Karpas-422 (cell line): ENCODE measurements around the gene INPP5D. TPM values are rescaled to one million over a fixed set of nuclear protein-coding genes. Genes with fewer than 3 reads are reported as not detected.

ENCODE experiments used
- DNase-seq: peaks from one replicate; pipeline ENCODE4 v3.0.0-alpha.2; 2015
- H2AFZ ChIP-seq: fragments of 200-600 bp; sonication (generic); 2 replicates; pipeline ENCODE4 v1.6.1; 2014; ENCODE audit warnings: antibody characterized with exemption, low read length, mixed read lengths
- H3K27ac ChIP-seq: fragments of 200-600 bp; sonication (generic); 2 replicates; pipeline ENCODE4 v1.5.1; 2014; ENCODE audit warnings: mild to moderate bottlenecking, low read length, moderate library complexity
- H3K27me3 ChIP-seq: fragments of 200-600 bp; sonication (generic); 2 replicates; pipeline ENCODE4 v1.6.1; 2014; ENCODE audit warnings: low read length, mixed read lengths
- H3K36me3 ChIP-seq: fragments of 200-600 bp; sonication (generic); 2 replicates; pipeline ENCODE4 v1.6.1; 2014; ENCODE audit warnings: low read length, mixed read lengths; ENCODE audit not compliant: insufficient read depth
- H3K4me1 ChIP-seq: fragments of 200-600 bp; sonication (generic); 2 replicates; pipeline ENCODE4 v1.6.1; 2014; ENCODE audit warnings: mild to moderate bottlenecking, low read length, mixed read lengths
- H3K4me2 ChIP-seq: fragments of 200-600 bp; sonication (generic); 2 replicates; pipeline ENCODE4 v1.6.1; 2014; ENCODE audit warnings: low read length, low read depth, mild to moderate bottlenecking; ENCODE audit not compliant: poor library complexity, severe bottlenecking
- H3K4me3 ChIP-seq: fragments of 200-600 bp; sonication (generic); 2 replicates; pipeline ENCODE4 v1.5.1; 2014; ENCODE audit warnings: mild to moderate bottlenecking, antibody characterized with exemption, low read length, mixed read lengths
- H3K79me2 ChIP-seq: fragments of 200-600 bp; sonication (generic); 2 replicates; pipeline ENCODE4 v1.6.1; 2014; ENCODE audit warnings: mild to moderate bottlenecking, low read length, mixed read lengths
- H3K9ac ChIP-seq: fragments of 200-600 bp; sonication (generic); 2 replicates; pipeline ENCODE4 v1.6.0; 2014; ENCODE audit warnings: low read length
- H3K9me2 ChIP-seq: fragments of 200-600 bp; sonication (generic), shearing (Covaris generic); replicated peaks from 2 replicates; pipeline ENCODE4 v1.6.0; 2014; ENCODE audit warnings: mild to moderate bottlenecking, low read length, moderate library complexity; ENCODE audit not compliant: insufficient read depth
- H3K9me3 ChIP-seq: fragments of 300-700, 200-600 bp; sonication (generic); 2 replicates; pipeline ENCODE4 v1.6.1; 2014; ENCODE audit warnings: low read length, mixed read lengths
- H4K20me1 ChIP-seq: fragments of 200-600 bp; sonication (generic); 2 replicates; pipeline ENCODE4 v1.6.1; 2014; ENCODE audit warnings: mild to moderate bottlenecking, antibody characterized with exemption, low read length, low read depth; ENCODE audit not compliant: insufficient read depth
- total RNA-seq: library from RNA; depleted of rRNA; stranded (reverse); fragments of >200 nt; shearing (Covaris generic); gene quantifications from 2 replicates; pipeline ENCODE4 v1.2.3, GENCODE V29; 2014; ENCODE audit warnings: low replicate concordance; rRNA removed

Gene INPP5D
- 145 and 155 TPM in 2 replicates for total RNA-seq

GRCh38 chr2:233059797-233060500 is at the start of gene INPP5D:
TSS of gene INPP5D (plus strand) at chr2:233060342. CDS start at chr2:233060479, 137 bp downstream.
- H2AFZ ChIP-seq = peak within 1 kb of the TSS; percentile 88
- peaks cover 38% of the 10 kb centered on the region for H4K20me1 ChIP-seq
- peak within 1 kb of the TSS; percentile 100 for H3K4me2 ChIP-seq
- H3K9me3 ChIP-seq = no peaks in the 10 kb centered on the region
- H3K9me2 ChIP-seq = no peaks in the 10 kb centered on the region
- peaks cover 13% of the 10 kb centered on the region for H3K36me3 ChIP-seq
- peak within 1 kb of the TSS; percentile 90 for H3K9ac ChIP-seq
- no peaks in the 10 kb centered on the region for H3K27me3 ChIP-seq
- peaks cover 49% of the 10 kb centered on the region for H3K4me1 ChIP-seq
- DNase-seq = peak; percentile 95
- H3K79me2 ChIP-seq = peaks cover 46% of the 10 kb centered on the region
- peak within 1 kb of the TSS; percentile 98 for H3K27ac ChIP-seq
- H3K4me3 ChIP-seq = peak within 1 kb of the TSS; percentile 83

GRCh38 chr2:233010569-233011267 is 49.4 kb upstream of the INPP5D start:
- Histone ChIP-seq H3K9ac (no peak overlapping the region), H3K4me2 (no peak overlapping the region), H3K27ac (no peak overlapping the region), H3K36me3 (no peaks in the 10 kb centered on the region), H3K79me2 (no peaks in the 10 kb centered on the region), H2AFZ (no peak overlapping the region), H3K9me3 (no peaks in the 10 kb centered on the region), H4K20me1 (no peaks in the 10 kb centered on the region), H3K4me1 (no peaks in the 10 kb centered on the region), H3K27me3 (no peaks in the 10 kb centered on the region), H3K4me3 (no peak overlapping the region), H3K9me2 (no peaks in the 10 kb centered on the region)
- no peak for DNase-seq

GRCh38 chr2:233011268-233011650 is 48.9 kb upstream of the INPP5D start:
- H3K27me3 ChIP-seq = no peaks in the 10 kb centered on the region
- H3K27ac ChIP-seq = no peak overlapping the region
- H3K9me3 ChIP-seq = no peaks in the 10 kb centered on the region
- no peaks in the 10 kb centered on the region for H3K79me2 ChIP-seq
- DNase-seq = no peak
- no peak overlapping the region for H3K9ac ChIP-seq
- no peaks in the 10 kb centered on the region for H3K4me1 ChIP-seq
- H3K9me2 ChIP-seq = no peaks in the 10 kb centered on the region
- no peak overlapping the region for H3K4me2 ChIP-seq
- H2AFZ ChIP-seq = no peak overlapping the region
- no peak overlapping the region for H3K4me3 ChIP-seq
- H4K20me1 ChIP-seq = no peaks in the 10 kb centered on the region
- H3K36me3 ChIP-seq = no peaks in the 10 kb centered on the region

DNA sequence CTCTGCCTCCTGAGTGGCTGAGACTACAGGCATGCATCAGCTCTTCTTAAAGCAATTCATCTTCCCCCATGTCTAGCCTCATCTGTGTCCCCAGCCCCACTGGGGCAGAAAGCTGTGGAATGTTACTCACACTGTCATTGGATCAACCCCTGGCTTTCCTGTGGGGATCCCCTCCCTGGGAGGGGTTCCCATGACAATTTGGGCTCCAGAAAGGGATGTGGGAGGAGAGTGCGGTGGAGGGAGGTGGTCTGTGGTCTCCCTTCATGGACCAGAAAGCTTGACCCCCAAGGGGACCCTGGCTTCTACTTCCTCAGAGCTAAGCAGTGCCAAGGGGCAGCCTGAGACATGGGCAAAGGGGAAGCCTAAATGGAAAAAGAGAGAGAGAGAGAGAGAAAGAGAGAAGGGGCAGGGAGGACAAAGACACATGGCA is 48.4 kb upstream of the INPP5D start:
- DNase-seq = no peak
- no peaks in the 10 kb centered on the region for H3K79me2 ChIP-seq
- H3K9ac ChIP-seq = no peak overlapping the region
- H3K27ac ChIP-seq = no peak overlapping the region
- H2AFZ ChIP-seq = no peak overlapping the region
- no peak overlapping the region for H3K4me2 ChIP-seq
- H3K4me1 ChIP-seq = no peaks in the 10 kb centered on the region
- H3K36me3 ChIP-seq = no peaks in the 10 kb centered on the region
- no peak overlapping the region for H3K4me3 ChIP-seq
- no peaks in the 10 kb centered on the region for H4K20me1 ChIP-seq
- no peaks in the 10 kb centered on the region for H3K27me3 ChIP-seq
- no peaks in the 10 kb centered on the region for H3K9me3 ChIP-seq
- H3K9me2 ChIP-seq = no peaks in the 10 kb centered on the region

- no peak overlapping the region for H3K4me2 ChIP-seq
- no peak overlapping the region for H3K9ac ChIP-seq
These were observed 47.7 kb upstream of the INPP5D start for GRCh38 chr2:233012301-233012971.

GRCh38 chr2:233013027-233013461 is 47.1 kb upstream of the INPP5D start, which contains the start of gene NGEF:
TSS of gene NGEF (minus strand) at chr2:233013256. CDS start at chr2:232974890, 38,366 bp downstream.
- no peak within 1 kb of the TSS for H3K4me3 ChIP-seq
- DNase-seq = no peak
- H4K20me1 ChIP-seq = no peaks in the 10 kb centered on the region
- no peaks in the 10 kb centered on the region for H3K9me2 ChIP-seq
- no peaks in the 10 kb centered on the region for H3K36me3 ChIP-seq
- H3K27ac ChIP-seq = no peak within 1 kb of the TSS
- H3K4me2 ChIP-seq = no peak within 1 kb of the TSS
- H3K4me1 ChIP-seq = no peaks in the 10 kb centered on the region
- no peaks in the 10 kb centered on the region for H3K9me3 ChIP-seq
- H2AFZ ChIP-seq = no peak within 1 kb of the TSS
- H3K9ac ChIP-seq = no peak within 1 kb of the TSS
- no peaks in the 10 kb centered on the region for H3K79me2 ChIP-seq
- H3K27me3 ChIP-seq = no peaks in the 10 kb centered on the region

More at GRCh38 chr2:233012301-233012971, 47.7 kb upstream of the INPP5D start:
- Histone ChIP-seq H4K20me1 (no peaks in the 10 kb centered on the region), H3K36me3 (no peaks in the 10 kb centered on the region), H3K27ac (no peak overlapping the region), H3K79me2 (no peaks in the 10 kb centered on the region), H3K4me1 (no peaks in the 10 kb centered on the region), H3K27me3 (no peaks in the 10 kb centered on the region), H3K9me2 (no peaks in the 10 kb centered on the region), H3K9me3 (no peaks in the 10 kb centered on the region), H2AFZ (no peak overlapping the region), H3K4me3 (no peak overlapping the region)
- no peak for DNase-seq

DNA sequence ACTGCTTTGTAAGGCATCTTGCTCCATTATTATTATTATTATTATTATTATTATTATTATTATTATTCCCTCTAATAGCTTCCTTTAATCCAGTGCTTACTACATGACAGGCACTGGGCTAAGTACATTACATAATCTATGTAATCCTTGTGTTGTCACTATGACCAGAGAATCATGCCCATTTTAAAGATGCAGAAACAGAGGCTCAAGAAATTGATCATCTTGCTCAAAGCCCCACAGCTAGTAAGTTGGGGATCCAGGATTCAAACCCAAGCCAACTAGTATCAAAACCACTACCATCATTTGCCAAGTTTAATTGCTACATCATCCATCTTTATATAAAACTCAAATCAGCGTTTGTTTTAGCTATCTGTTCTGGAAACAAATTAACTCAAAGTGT is 46.5 kb upstream of the INPP5D start:
- Histone ChIP-seq H3K9me3 (no peaks in the 10 kb centered on the region), H3K9me2 (no peaks in the 10 kb centered on the region), H3K4me1 (no peaks in the 10 kb centered on the region), H3K36me3 (no peaks in the 10 kb centered on the region), H3K79me2 (no peaks in the 10 kb centered on the region), H3K27me3 (no peaks in the 10 kb centered on the region), H3K4me2 (no peak overlapping the region), H3K4me3 (no peak overlapping the region), H2AFZ (no peak overlapping the region), H4K20me1 (no peaks in the 10 kb centered on the region), H3K27ac (no peak overlapping the region), H3K9ac (no peak overlapping the region)
- DNase-seq = no peak
